ENCODE results near the gene PGD.

The PGD gene

GRCh38 chr1:10431070-10431730 is 32.3 kb downstream of the PGD start:
- TF ChIP-seq JUND (IDR thresholded peaks at IDR 0.05; ENCODE audit: low read depth) = no peak
- in situ Hi-C loops (cut with HindIII; ENCODE audit: low pct_unique_long_range_greater_than_20kb, low sequenced_read_pairs) = no loop called here
- DNase-seq (ENCODE audit: low read depth in 1 of 2, low spot score in 1 of 2) = peak; percentile 14 to 24

GRCh38 chr1:10432910-10433700 is 34.2 kb downstream of the PGD start:
- no peak for DNase-seq (ENCODE audit: low read depth in 1 of 2, low spot score in 1 of 2)
- in situ Hi-C loops (cut with HindIII; ENCODE audit: low pct_unique_long_range_greater_than_20kb, low sequenced_read_pairs) = no loop called here
- no peak for TF ChIP-seq JUND (IDR thresholded peaks at IDR 0.05; ENCODE audit: low read depth)

GRCh38 chr1:10433790-10434189 is 34.9 kb downstream of the PGD start:
- no peak for DNase-seq (ENCODE audit: low read depth in 1 of 2, low spot score in 1 of 2)
- in situ Hi-C loops (cut with HindIII; ENCODE audit: low pct_unique_long_range_greater_than_20kb, low sequenced_read_pairs) = no loop called here
- no peak for TF ChIP-seq JUND (IDR thresholded peaks at IDR 0.05; ENCODE audit: low read depth)

- DNase-seq (ENCODE audit: low read depth in 1 of 2, low spot score in 1 of 2) = no peak
- in situ Hi-C loops (cut with HindIII; ENCODE audit: low pct_unique_long_range_greater_than_20kb, low sequenced_read_pairs) = no loop called here
- no peak for TF ChIP-seq JUND (IDR thresholded peaks at IDR 0.05; ENCODE audit: low read depth)
Measured at GRCh38 chr1:10434590-10434989, 35.7 kb downstream of the PGD start.

GRCh38 chr1:10437052-10437451 is 38.2 kb downstream of the PGD start:
- no peak for TF ChIP-seq JUND (IDR thresholded peaks at IDR 0.05; ENCODE audit: low read depth)
- no peak for DNase-seq (ENCODE audit: low read depth in 1 of 2, low spot score in 1 of 2)
- in situ Hi-C loops (cut with HindIII; ENCODE audit: low pct_unique_long_range_greater_than_20kb, low sequenced_read_pairs) = no loop called here

- DNase-seq (ENCODE audit: low read depth in 1 of 2, low spot score in 1 of 2) = no peak
- in situ Hi-C loops (cut with HindIII; ENCODE audit: low pct_unique_long_range_greater_than_20kb, low sequenced_read_pairs) = no loop called here
- TF ChIP-seq JUND (IDR thresholded peaks at IDR 0.05; ENCODE audit: low read depth) = no peak
Measured at GRCh38 chr1:10438677-10439163, 39.9 kb downstream of the PGD start.

- in situ Hi-C loops (cut with HindIII; ENCODE audit: low pct_unique_long_range_greater_than_20kb, low sequenced_read_pairs) = no loop called here
- no peak for TF ChIP-seq JUND (IDR thresholded peaks at IDR 0.05; ENCODE audit: low read depth)
- DNase-seq (ENCODE audit: low read depth in 1 of 2, low spot score in 1 of 2) = no peak
Measured at GRCh38 chr1:10440305-10440704, 41.4 kb downstream of the PGD start.

GRCh38 chr1:10440794-10441193 is 41.9 kb downstream of the PGD start:
- in situ Hi-C loops (cut with HindIII; ENCODE audit: low pct_unique_long_range_greater_than_20kb, low sequenced_read_pairs) = no loop called here
- DNase-seq (ENCODE audit: low read depth in 1 of 2, low spot score in 1 of 2) = no peak
- no peak for TF ChIP-seq JUND (IDR thresholded peaks at IDR 0.05; ENCODE audit: low read depth)

GRCh38 chr1:10444248-10444647 is 45.4 kb downstream of the PGD start:
- TF ChIP-seq JUND (IDR thresholded peaks at IDR 0.05; ENCODE audit: low read depth) = no peak
- no peak for DNase-seq (ENCODE audit: low read depth in 1 of 2, low spot score in 1 of 2)
- in situ Hi-C loops (cut with HindIII; ENCODE audit: low pct_unique_long_range_greater_than_20kb, low sequenced_read_pairs) = no loop called here

GRCh38 chr1:10444795-10445397 is 46.0 kb downstream of the PGD start:
- in situ Hi-C loops (cut with HindIII; ENCODE audit: low pct_unique_long_range_greater_than_20kb, low sequenced_read_pairs) = no loop called here
- TF ChIP-seq JUND (IDR thresholded peaks at IDR 0.05; ENCODE audit: low read depth) = no peak
- no peak for DNase-seq (ENCODE audit: low read depth in 1 of 2, low spot score in 1 of 2)

- in situ Hi-C loops (cut with HindIII; ENCODE audit: low pct_unique_long_range_greater_than_20kb, low sequenced_read_pairs) = no loop called here
- DNase-seq (ENCODE audit: low read depth in 1 of 2, low spot score in 1 of 2) = no peak
- no peak for TF ChIP-seq JUND (IDR thresholded peaks at IDR 0.05; ENCODE audit: low read depth)
Measured at GRCh38 chr1:10446790-10447422, 48.0 kb downstream of the PGD start.

GRCh38 chr1:10449751-10450150 is 50.9 kb downstream of the PGD start, which contains the start of gene CORT:
TSS of gene CORT (plus strand) at chr1:10450031. CDS start at chr1:10450224, 193 bp downstream.
- TF ChIP-seq JUND (IDR thresholded peaks at IDR 0.05; ENCODE audit: low read depth) = no peak
- in situ Hi-C loops (cut with HindIII; ENCODE audit: low pct_unique_long_range_greater_than_20kb, low sequenced_read_pairs) = no loop called here
- no peak for DNase-seq (ENCODE audit: low read depth in 1 of 2, low spot score in 1 of 2)
